ENCODE measurements around the gene RNASE11. TPM values are rescaled to one million over a fixed set of nuclear protein-coding genes. Genes with fewer than 3 reads are reported as not detected.

The RNASE11 gene
- total RNA-seq, 1 experiment from 2014 or later: not detected

- Histone ChIP-seq H3K79me2 (ENCODE audit: low read length) (no peaks in the 10 kb centered on the region), H3K9ac (ENCODE audit: low read length) (no peak overlapping the region), H3K4me3 (ENCODE audit: low read length) (no peak overlapping the region), H3F3A (ENCODE audit: low read length, unreplicated experiment) (no peaks in the 10 kb centered on the region), H3K9me3 (ENCODE audit: low read length) (no peaks in the 10 kb centered on the region), H3K4me2 (ENCODE audit: low read length) (no peak overlapping the region), H2AFZ (ENCODE audit: low read length) (no peak overlapping the region), H4K20me1 (ENCODE audit: low read length) (no peaks in the 10 kb centered on the region), H3K27ac (ENCODE audit: low read length) (no peak overlapping the region), H3K27me3 (ENCODE audit: low read length) (peaks cover 20% of the 10 kb centered on the region; the same call in 1 of the 2 replicates), H3K4me1 (ENCODE audit: insufficient read depth, low read length) (no peaks in the 10 kb centered on the region), H3K36me3 (ENCODE audit: low read depth, low read length) (no peaks in the 10 kb centered on the region), H3K9me2 (replicated peaks; ENCODE audit: low read length) (no peaks in the 10 kb centered on the region)
- no TSS peak for BruUV-seq (replicated peaks)
- TF ChIP-seq, protein P1, sequence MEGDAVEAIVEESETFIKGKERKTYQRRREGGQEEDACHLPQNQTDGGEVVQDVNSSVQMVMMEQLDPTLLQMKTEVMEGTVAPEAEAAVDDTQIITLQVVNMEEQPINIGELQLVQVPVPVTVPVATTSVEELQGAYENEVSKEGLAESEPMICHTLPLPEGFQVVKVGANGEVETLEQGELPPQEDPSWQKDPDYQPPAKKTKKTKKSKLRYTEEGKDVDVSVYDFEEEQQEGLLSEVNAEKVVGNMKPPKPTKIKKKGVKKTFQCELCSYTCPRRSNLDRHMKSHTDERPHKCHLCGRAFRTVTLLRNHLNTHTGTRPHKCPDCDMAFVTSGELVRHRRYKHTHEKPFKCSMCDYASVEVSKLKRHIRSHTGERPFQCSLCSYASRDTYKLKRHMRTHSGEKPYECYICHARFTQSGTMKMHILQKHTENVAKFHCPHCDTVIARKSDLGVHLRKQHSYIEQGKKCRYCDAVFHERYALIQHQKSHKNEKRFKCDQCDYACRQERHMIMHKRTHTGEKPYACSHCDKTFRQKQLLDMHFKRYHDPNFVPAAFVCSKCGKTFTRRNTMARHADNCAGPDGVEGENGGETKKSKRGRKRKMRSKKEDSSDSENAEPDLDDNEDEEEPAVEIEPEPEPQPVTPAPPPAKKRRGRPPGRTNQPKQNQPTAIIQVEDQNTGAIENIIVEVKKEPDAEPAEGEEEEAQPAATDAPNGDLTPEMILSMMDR (conservative IDR thresholded peaks at IDR 0.05; ENCODE audit: low read depth, low read length): no peak
- TF ChIP-seq EZH2 (IDR thresholded peaks at IDR 0.05; ENCODE audit: low read length, unreplicated experiment) (no peak), EZH2phosphoT487 (IDR thresholded peaks at IDR 0.05; ENCODE audit: borderline replicate concordance, low read length) (no peak)
- POLR2A ChIA-PET (ENCODE audit: unreplicated experiment): no interaction called here
- CTCF ChIA-PET: no interaction called here
- no peak for DNase-seq
- intact Hi-C loops (cut with micrococcal nuclease): no loop called here
- ATAC-seq: no peak
Measured at GRCh38 chr14:20564501-20564997, 23.3 kb downstream of the RNASE11 start.

- Histone ChIP-seq H2AFZ (ENCODE audit: low read length) (no peak overlapping the region), H3K36me3 (ENCODE audit: low read depth, low read length) (no peaks in the 10 kb centered on the region), H3F3A (ENCODE audit: low read length, unreplicated experiment) (no peaks in the 10 kb centered on the region), H3K27ac (ENCODE audit: low read length) (no peak overlapping the region), H3K9ac (ENCODE audit: low read length) (no peak overlapping the region), H3K4me3 (ENCODE audit: low read length) (no peak overlapping the region), H3K79me2 (ENCODE audit: low read length) (no peaks in the 10 kb centered on the region), H3K27me3 (ENCODE audit: low read length) (peaks cover 20% of the 10 kb centered on the region; the same call in 1 of the 2 replicates), H3K9me3 (ENCODE audit: low read length) (no peaks in the 10 kb centered on the region), H3K9me2 (replicated peaks; ENCODE audit: low read length) (no peaks in the 10 kb centered on the region), H3K4me1 (ENCODE audit: insufficient read depth, low read length) (no peaks in the 10 kb centered on the region), H3K4me2 (ENCODE audit: low read length) (no peak overlapping the region), H4K20me1 (ENCODE audit: low read length) (no peaks in the 10 kb centered on the region)
- ChIA-PET CTCF (no interaction called here), POLR2A (ENCODE audit: unreplicated experiment) (no interaction called here)
- no peak for TF ChIP-seq EZH2 (IDR thresholded peaks at IDR 0.05; ENCODE audit: low read length, unreplicated experiment)
- TF ChIP-seq, protein P1 (conservative IDR thresholded peaks at IDR 0.05; ENCODE audit: low read depth, low read length): no peak
- TF ChIP-seq EZH2phosphoT487 (IDR thresholded peaks at IDR 0.05; ENCODE audit: borderline replicate concordance, low read length): no peak
- ATAC-seq (no peak), DNase-seq (no peak)
- intact Hi-C loops (cut with micrococcal nuclease): no loop called here
- BruUV-seq (replicated peaks): no TSS peak
Measured at GRCh38 chr14:20563971-20564370, 23.8 kb downstream of the RNASE11 start.

DNA sequence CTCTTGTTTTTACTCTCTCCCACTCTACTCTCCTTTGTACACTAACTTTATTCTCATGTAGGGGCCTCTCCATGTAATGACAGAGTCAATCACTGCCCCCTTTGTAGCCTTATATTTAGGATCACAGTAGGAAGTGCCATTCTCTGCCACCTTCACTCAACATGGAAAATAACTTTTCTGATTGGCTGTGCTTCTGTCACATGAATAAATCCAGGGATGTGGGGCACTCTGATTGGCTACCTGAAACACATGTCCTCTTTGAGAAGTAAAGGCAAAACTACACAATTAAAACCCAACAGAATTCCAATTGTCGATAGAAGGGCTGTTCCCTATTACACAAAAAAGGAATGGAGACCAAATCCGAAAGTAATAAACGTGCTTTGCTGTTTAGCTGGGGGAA lies 26.8 kb downstream of the RNASE11 start, which contains the start of gene RNASE9:
RNASE9 (minus strand) TSS at position 87 of the 400 bp plus-strand sequence.
- TF ChIP-seq, protein P1 (conservative IDR thresholded peaks at IDR 0.05; ENCODE audit: low read depth, low read length): no peak
- TF ChIP-seq EZH2phosphoT487 (IDR thresholded peaks at IDR 0.05; ENCODE audit: borderline replicate concordance, low read length) (no peak), EZH2 (IDR thresholded peaks at IDR 0.05; ENCODE audit: low read length, unreplicated experiment) (no peak)
- Histone ChIP-seq H3K27me3 (ENCODE audit: low read length) (peaks cover 25% of the 10 kb centered on the region), H3K9me3 (ENCODE audit: low read length) (no peaks in the 10 kb centered on the region), H2AFZ (ENCODE audit: low read length) (no peak within 1 kb of the TSS), H3K9me2 (replicated peaks; ENCODE audit: low read length) (no peaks in the 10 kb centered on the region), H3K4me2 (ENCODE audit: low read length) (no peak within 1 kb of the TSS), H4K20me1 (ENCODE audit: low read length) (no peaks in the 10 kb centered on the region), H3K4me1 (ENCODE audit: insufficient read depth, low read length) (no peaks in the 10 kb centered on the region), H3K79me2 (ENCODE audit: low read length) (no peaks in the 10 kb centered on the region), H3F3A (ENCODE audit: low read length, unreplicated experiment) (no peaks in the 10 kb centered on the region), H3K4me3 (ENCODE audit: low read length) (no peak within 1 kb of the TSS), H3K27ac (ENCODE audit: low read length) (no peak within 1 kb of the TSS), H3K9ac (ENCODE audit: low read length) (no peak within 1 kb of the TSS), H3K36me3 (ENCODE audit: low read depth, low read length) (no peaks in the 10 kb centered on the region)
- no peak for DNase-seq
- ChIA-PET CTCF (no interaction called here), POLR2A (ENCODE audit: unreplicated experiment) (no interaction called here)
- intact Hi-C loops (cut with micrococcal nuclease): no loop called here
- ATAC-seq: no peak
- no TSS peak for BruUV-seq (replicated peaks)
